Activated T-cell treated with anti-CD3 and anti-CD28 coated beads for 24 hours (primary cell): ENCODE results near the gene ZNF613.
"Not testable (repeated sequence)": the region's sequence is repeated elsewhere in the genome, so short reads cannot be mapped to it uniquely, and the experiment has no call there.

Experiments
- DNase-seq: peaks from one replicate; pipeline ENCODE4 v3.0.0-alpha.2; 2020; ENCODE audit warnings: low read depth

ZNF613 gene

GRCh38 chr19:51926784-51927741, at the start of gene ZNF613:
TSS of gene ZNF613 (plus strand) at chr19:51927472. CDS start at chr19:51936221, 8,749 bp downstream.
- peak; percentile 81 for DNase-seq

- no peak for DNase-seq
These were observed 44.8 kb upstream of the ZNF613 start for GRCh38 chr19:51882518-51882917.

- DNase-seq: no peak
These were observed 42.6 kb upstream of the ZNF613 start for GRCh38 chr19:51884713-51885112.

- peak; percentile 53 for DNase-seq
These were observed 39.5 kb upstream of the ZNF613 start, which contains the start of gene ZNF577 for GRCh38 chr19:51887522-51888498. TSS of gene ZNF577 (minus strand) at chr19:51887951. CDS start at chr19:51880382, 7,569 bp downstream.

- no peak for DNase-seq
These were observed 37.3 kb upstream of the ZNF613 start for GRCh38 chr19:51889934-51890333.

- DNase-seq: no peak
These were observed 36.0 kb upstream of the ZNF613 start for GRCh38 chr19:51891193-51891747.

- no peak for DNase-seq
These were observed 25.4 kb upstream of the ZNF613 start for GRCh38 chr19:51901860-51902259.

- no peak for DNase-seq
These were observed 24.1 kb upstream of the ZNF613 start for GRCh38 chr19:51903192-51903591.

- peak; percentile 77 for DNase-seq
These were observed 22.7 kb upstream of the ZNF613 start, which contains the start of gene ZNF649 for GRCh38 chr19:51904331-51905165. TSS of gene ZNF649 (minus strand) at chr19:51905017. CDS start at chr19:51900107, 4,910 bp downstream.

- no peak for DNase-seq
These were observed 22.1 kb upstream of the ZNF613 start for GRCh38 chr19:51905206-51905605.

GRCh38 chr19:51905639-51906038, 21.6 kb upstream of the ZNF613 start:
- DNase-seq: not testable (repeated sequence)

- not testable (repeated sequence) for DNase-seq
These were observed 21.2 kb upstream of the ZNF613 start for GRCh38 chr19:51906108-51906507.

- not testable (repeated sequence) for DNase-seq
These were observed 19.3 kb upstream of the ZNF613 start for GRCh38 chr19:51907981-51908380.

- no peak for DNase-seq
These were observed 11.9 kb upstream of the ZNF613 start for GRCh38 chr19:51915324-51915867.

- DNase-seq: no peak
These were observed 11.1 kb upstream of the ZNF613 start for GRCh38 chr19:51916167-51916566.

- DNase-seq: no peak
These were observed 7.7 kb upstream of the ZNF613 start for GRCh38 chr19:51919606-51920005.

GRCh38 chr19:51921949-51922348, 5.3 kb upstream of the ZNF613 start:
- DNase-seq: no peak

- DNase-seq: no peak
These were observed 867 bp upstream of the ZNF613 start for GRCh38 chr19:51926426-51926783.

- DNase-seq: no peak
These were observed 587 bp downstream of the ZNF613 start for GRCh38 chr19:51927859-51928258.

GRCh38 chr19:51931921-51932320, 4.6 kb downstream of the ZNF613 start:
- DNase-seq: no peak

- DNase-seq: no peak
These were observed 11.7 kb downstream of the ZNF613 start for GRCh38 chr19:51938936-51939335.
